Activated CD4-positive, alpha-beta T cell treated with anti-CD3 and anti-CD28 coated beads, Interleukin-2, amount 50 U/mL, for 4 hours (primary cell): ENCODE measurements around the gene E4F1.

Experiments used
- DNase-seq, 2 experiments: peaks; one replicate each; pipeline ENCODE4 v3.0.0-alpha.2; 2020

Gene E4F1

GRCh38 chr16:2277466-2278271 is 54.3 kb downstream of the E4F1 start:
- DNase-seq: no peak

GRCh38 chr16:2278272-2278608 is 54.8 kb downstream of the E4F1 start:
- no peak for DNase-seq

- no peak for DNase-seq
Measured at GRCh38 chr16:2278956-2279800, 55.8 kb downstream of the E4F1 start.

GRCh38 chr16:2280461-2280860 is 57.1 kb downstream of the E4F1 start:
- DNase-seq: no peak

GRCh38 chr16:2280981-2281542 is 57.7 kb downstream of the E4F1 start:
- no peak for DNase-seq

GRCh38 chr16:2282262-2282661 is 58.9 kb downstream of the E4F1 start:
- DNase-seq: no peak

- DNase-seq: no peak
Measured at GRCh38 chr16:2282866-2283555, 59.6 kb downstream of the E4F1 start.

GRCh38 chr16:2284001-2284770 is 60.8 kb downstream of the E4F1 start:
- DNase-seq: no peak

GRCh38 chr16:2284797-2285576 is 61.6 kb downstream of the E4F1 start:
- DNase-seq: no peak
